ACC112 (cell line): ENCODE measurements around the gene DIAPH3.
"Not testable (repeated sequence)": the region's sequence is repeated elsewhere in the genome, so short reads cannot be mapped to it uniquely, and the experiment has no call there.

Source experiments
- H2AFZ ChIP-seq: fragments of 200-600 bp; sonication (generic); one replicate; pipeline ENCODE4 v1.6.0; 2017; ENCODE audit warnings: antibody characterized with exemption, low read length; ENCODE audit not compliant: unreplicated experiment
- H3K27ac ChIP-seq: fragments of 200-600 bp; sonication (generic); 2 replicates; pipeline ENCODE4 v1.5.1; 2014; ENCODE audit warnings: low read depth, mild to moderate bottlenecking, antibody characterized with exemption, low read length, moderate library complexity
- H3K27me3 ChIP-seq: fragments of 200-600 bp; sonication (generic); 2 replicates; pipeline ENCODE4 v1.6.1; 2014; ENCODE audit warnings: mild to moderate bottlenecking, antibody characterized with exemption, low read length, moderate library complexity, mixed read lengths; ENCODE audit not compliant: insufficient read depth
- H3K36me3 ChIP-seq: fragments of 200-600 bp; sonication (generic); 2 replicates; pipeline ENCODE4 v1.6.1; 2016; ENCODE audit warnings: mild to moderate bottlenecking, antibody characterized with exemption, low read length, moderate library complexity, mixed read lengths; ENCODE audit not compliant: insufficient read depth
- H3K4me1 ChIP-seq: fragments of 200-600 bp; sonication (generic); one replicate; pipeline ENCODE4 v1.6.1; 2016; ENCODE audit warnings: low read length, mixed read lengths; ENCODE audit not compliant: insufficient read depth, unreplicated experiment, control insufficient read depth
- H3K4me3 ChIP-seq: fragments of 200-600 bp; sonication (generic); 2 replicates; pipeline ENCODE4 v1.5.1; 2014; ENCODE audit warnings: mild to moderate bottlenecking, low read depth, low read length
- H3K79me2 ChIP-seq: fragments of 200-600 bp; sonication (generic); one replicate; pipeline ENCODE4 v1.6.0; 2016; ENCODE audit warnings: low read length; ENCODE audit not compliant: control insufficient read depth, unreplicated experiment, insufficient read depth

Gene DIAPH3

DNA sequence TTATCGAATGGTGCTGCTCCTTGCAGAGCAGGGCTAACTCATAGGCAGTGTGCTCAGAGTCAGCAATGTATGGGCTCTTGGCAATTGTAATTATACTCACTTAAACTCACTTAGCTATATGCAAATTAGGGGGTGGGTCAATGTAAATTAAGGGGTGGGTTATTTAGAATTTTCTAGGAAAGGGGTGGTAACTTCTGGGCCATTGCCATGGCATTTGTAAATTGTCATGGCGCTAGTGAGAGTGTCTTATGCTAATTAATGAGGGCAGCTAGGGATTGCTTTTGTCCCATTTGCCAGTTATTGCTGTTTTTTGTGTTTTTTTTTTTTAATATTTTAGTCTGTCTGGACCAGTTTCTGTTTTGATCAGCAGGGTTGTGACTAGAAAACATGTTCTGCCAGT is 68.4 kb downstream of the DIAPH3 start:
- H3K4me3 ChIP-seq: no peak overlapping the region
- H3K27ac ChIP-seq: no peak overlapping the region
- H3K79me2 ChIP-seq: peaks cover 29% of the 10 kb centered on the region
- no peaks in the 10 kb centered on the region for H3K27me3 ChIP-seq
- H3K36me3 ChIP-seq: peaks cover 11% of the 10 kb centered on the region; the same call in 1 of the 2 replicates
- no peak overlapping the region for H2AFZ ChIP-seq
- no peaks in the 10 kb centered on the region for H3K4me1 ChIP-seq

DNA sequence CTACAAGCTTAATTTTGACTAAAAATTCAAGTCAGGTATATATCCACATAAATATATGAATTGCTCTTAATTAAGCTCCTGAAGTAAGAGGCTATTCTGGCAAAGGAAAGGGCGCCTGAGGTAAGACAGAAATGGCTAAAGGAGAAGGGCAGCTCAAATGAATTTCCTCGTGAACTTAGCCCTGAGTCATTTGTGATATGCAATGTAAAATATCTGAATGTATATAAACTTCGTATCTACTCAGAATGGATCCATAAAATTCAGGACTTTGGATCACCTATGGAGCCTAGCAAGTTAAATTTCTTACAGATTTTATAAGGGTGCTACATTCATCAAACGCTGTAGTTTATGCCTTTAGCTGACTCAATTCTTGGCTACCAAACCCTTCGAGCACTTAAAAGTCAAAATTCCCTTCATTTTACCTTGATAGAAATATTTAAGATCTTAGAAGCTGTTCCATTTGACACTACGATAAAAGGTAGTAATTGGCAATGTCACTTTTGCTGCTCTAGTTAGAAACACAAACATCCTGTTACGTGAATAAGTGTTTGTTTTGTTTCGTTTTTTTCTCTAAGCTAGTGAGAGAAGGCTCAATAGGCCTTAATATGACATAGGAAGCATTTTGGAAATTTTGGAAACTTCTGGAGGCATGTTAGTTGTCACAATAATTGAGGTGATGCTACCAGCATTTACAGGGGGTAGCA is 69.2 kb downstream of the DIAPH3 start:
- Histone ChIP-seq H3K27me3 (no peaks in the 10 kb centered on the region), H3K4me3 (no peak overlapping the region), H3K27ac (no peak overlapping the region), H3K79me2 (peaks cover 24% of the 10 kb centered on the region), H3K4me1 (no peaks in the 10 kb centered on the region), H2AFZ (no peak overlapping the region), H3K36me3 (peaks cover 12% of the 10 kb centered on the region; the same call in 1 of the 2 replicates)

DNA sequence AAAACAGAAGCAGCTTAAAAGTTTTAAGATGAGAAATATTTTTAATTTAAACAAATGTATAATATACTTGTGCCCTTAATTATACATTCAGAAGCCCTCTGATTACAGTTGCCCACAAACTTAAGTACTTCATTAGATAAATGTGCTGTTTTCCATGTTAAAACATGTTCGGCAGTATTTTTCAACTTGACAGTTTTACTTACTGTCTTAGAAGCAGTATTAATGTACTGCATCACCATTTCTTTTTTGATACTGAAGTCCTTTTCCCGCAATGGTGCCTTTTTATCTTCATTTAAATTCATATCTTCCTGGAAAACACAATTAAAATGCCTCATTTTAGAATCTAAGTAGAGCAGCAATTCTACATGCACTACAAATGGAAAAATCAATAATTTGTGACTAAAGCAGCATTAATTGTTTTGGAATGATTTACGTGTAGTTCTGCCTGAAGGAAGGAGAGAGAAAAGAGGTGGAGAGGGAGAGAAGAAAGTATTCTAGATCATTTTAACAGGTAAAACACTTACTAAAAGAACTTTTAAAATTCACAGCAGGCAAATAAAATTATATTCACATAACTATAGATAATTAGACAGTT is 70.2 kb downstream of the DIAPH3 start:
- peaks cover 14% of the 10 kb centered on the region; the same call in 1 of the 2 replicates for H3K36me3 ChIP-seq

DNA sequence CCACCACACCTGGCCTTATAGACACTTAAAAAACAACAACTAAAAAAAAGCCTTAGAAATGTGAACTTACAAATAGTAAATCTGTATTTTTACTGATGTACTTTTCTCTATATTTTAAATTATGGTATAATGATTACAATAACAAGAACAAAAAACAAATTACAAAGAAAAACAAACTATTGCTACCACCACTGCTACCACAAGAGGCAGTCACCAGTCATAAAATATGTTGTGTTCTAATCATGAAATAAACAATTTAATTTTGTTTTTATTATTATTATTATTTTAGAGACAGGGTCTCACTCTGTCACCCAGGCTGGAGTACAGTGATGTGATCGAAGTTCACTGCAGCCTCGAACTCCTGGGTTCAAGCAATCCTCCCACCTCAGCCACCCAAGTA is 72.2 kb downstream of the DIAPH3 start:
- no peaks in the 10 kb centered on the region for H3K4me1 ChIP-seq
- peaks cover 10% of the 10 kb centered on the region for H3K79me2 ChIP-seq
- H3K36me3 ChIP-seq: peaks cover 11% of the 10 kb centered on the region; the same call in 1 of the 2 replicates
- H3K27ac ChIP-seq: no peak overlapping the region
- H2AFZ ChIP-seq: no peak overlapping the region
- no peaks in the 10 kb centered on the region for H3K27me3 ChIP-seq
- H3K4me3 ChIP-seq: no peak overlapping the region

More for the DNA sequence above, 70.2 kb downstream of the DIAPH3 start:
- H3K27ac ChIP-seq: no peak overlapping the region
- H3K4me1 ChIP-seq: no peaks in the 10 kb centered on the region
- H2AFZ ChIP-seq: no peak overlapping the region
- peaks cover 19% of the 10 kb centered on the region for H3K79me2 ChIP-seq
- no peak overlapping the region for H3K4me3 ChIP-seq
- H3K27me3 ChIP-seq: no peaks in the 10 kb centered on the region

DNA sequence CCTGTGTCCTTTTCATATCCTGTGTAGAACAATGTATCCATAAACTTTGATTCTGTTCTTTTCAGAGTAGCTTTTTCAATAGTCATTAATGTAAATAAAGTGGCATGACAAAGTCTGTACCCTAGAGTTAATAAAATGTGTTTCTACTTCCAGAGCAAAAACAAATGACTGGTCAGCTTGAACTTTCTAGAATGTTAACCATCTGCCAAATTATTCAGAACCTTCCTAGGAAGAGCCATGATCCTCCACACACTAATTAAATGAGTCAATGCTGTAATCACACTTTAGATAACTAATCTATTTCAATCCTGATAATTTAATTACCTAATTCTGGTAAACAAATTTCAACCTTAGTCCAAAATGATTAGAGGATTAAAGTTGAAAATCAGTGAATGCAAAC is 73.2 kb downstream of the DIAPH3 start:
- Histone ChIP-seq H3K4me1 (no peaks in the 10 kb centered on the region), H3K27ac (no peak overlapping the region), H3K36me3 (peaks cover 11% of the 10 kb centered on the region; the same call in 1 of the 2 replicates), H3K4me3 (no peak overlapping the region), H2AFZ (no peak overlapping the region), H3K27me3 (no peaks in the 10 kb centered on the region), H3K79me2 (peaks cover 7% of the 10 kb centered on the region)

DNA sequence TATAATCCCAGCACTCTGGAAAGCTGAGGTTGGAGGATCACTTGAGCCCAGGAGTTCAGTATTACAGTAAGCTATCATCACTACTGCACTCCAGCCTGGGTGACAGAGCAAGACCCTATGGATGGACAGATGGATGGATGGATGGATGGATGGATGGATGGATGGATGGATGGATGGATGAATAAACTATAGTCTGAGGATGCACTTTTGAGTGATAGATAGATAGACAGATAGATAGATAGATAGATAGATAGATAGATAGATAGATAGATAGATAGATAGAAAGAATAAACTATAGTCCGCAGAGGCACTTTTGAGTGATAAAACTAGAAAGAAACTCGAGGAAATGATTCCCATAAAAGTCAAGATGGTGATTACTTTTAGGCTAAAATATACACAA is 79.9 kb downstream of the DIAPH3 start:
- H3K4me3 ChIP-seq, H3K27me3 ChIP-seq, H3K36me3 ChIP-seq, H3K4me1 ChIP-seq, H2AFZ ChIP-seq, H3K27ac ChIP-seq: not testable (repeated sequence)
- H3K79me2 ChIP-seq: peaks cover 22% of the 10 kb centered on the region

DNA sequence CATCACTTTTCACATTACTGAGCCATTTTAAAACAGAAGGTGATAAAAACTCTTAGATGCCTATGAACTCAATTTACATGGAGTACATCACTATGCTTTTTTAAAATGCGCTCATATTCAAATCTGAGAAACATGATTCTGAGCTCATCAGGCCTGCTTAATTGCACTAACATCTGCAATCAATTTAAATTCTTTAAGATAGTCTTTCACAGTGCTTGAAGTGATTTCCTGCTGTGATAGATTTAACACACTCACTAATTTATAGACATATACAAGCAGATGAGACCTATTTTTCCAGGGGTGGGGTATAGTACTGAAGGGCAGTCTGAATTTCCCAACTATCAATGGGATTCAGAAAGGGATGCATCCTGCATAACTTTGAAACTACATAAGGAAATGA is 82.9 kb downstream of the DIAPH3 start:
- no peak overlapping the region for H2AFZ ChIP-seq
- no peaks in the 10 kb centered on the region for H3K36me3 ChIP-seq
- no peak overlapping the region for H3K4me3 ChIP-seq
- no peak overlapping the region for H3K27ac ChIP-seq
- no peaks in the 10 kb centered on the region for H3K27me3 ChIP-seq
- H3K79me2 ChIP-seq: peaks cover 31% of the 10 kb centered on the region
- H3K4me1 ChIP-seq: no peaks in the 10 kb centered on the region

DNA sequence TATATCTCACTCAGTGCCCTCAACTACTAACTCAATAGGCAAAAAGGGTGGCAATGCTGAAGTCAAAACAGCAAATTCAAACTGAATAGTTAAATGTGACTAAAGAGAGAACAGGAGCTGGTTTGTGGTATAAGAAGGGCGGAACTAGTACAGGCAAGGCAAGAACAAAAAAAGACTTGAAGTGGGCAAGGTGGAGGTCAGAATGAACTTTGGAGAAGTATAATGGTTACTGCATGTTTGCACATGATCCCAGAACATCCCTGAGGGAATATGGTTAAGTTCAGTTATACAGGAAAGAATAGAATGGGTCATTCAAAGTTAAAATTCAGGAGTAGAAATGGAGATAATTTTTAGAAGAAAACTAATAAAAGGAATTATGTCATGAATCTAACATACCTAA is 85.5 kb downstream of the DIAPH3 start:
- H2AFZ ChIP-seq: no peak overlapping the region
- H3K27ac ChIP-seq: no peak overlapping the region
- no peaks in the 10 kb centered on the region for H3K36me3 ChIP-seq
- no peaks in the 10 kb centered on the region for H3K27me3 ChIP-seq
- H3K79me2 ChIP-seq: peaks cover 34% of the 10 kb centered on the region
- no peaks in the 10 kb centered on the region for H3K4me1 ChIP-seq
- H3K4me3 ChIP-seq: no peak overlapping the region

DNA sequence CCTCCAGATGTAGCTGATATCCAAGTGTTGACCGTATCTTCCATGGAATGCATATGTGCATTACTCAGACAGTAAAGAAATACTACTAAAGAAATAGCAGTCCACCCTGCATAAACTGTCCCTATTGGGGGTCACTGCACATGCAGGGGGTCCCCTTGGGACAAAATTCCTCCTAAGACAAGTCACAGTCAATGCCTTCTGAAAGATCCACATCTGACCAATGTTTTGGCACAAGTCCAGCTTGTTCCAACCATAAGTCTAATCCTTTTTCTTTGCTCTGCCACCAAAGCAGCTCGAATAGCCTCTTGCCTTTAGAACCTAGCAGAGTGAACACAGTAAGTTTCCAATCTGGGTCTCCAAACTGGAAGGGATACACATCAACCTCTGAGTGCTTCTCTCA is 87.9 kb downstream of the DIAPH3 start:
- Histone ChIP-seq H3K27me3 (no peaks in the 10 kb centered on the region), H3K36me3 (no peaks in the 10 kb centered on the region), H3K4me1 (no peaks in the 10 kb centered on the region), H3K27ac (no peak overlapping the region), H3K4me3 (no peak overlapping the region), H3K79me2 (peaks cover 17% of the 10 kb centered on the region), H2AFZ (peak overlapping the region; percentile 16)

DNA sequence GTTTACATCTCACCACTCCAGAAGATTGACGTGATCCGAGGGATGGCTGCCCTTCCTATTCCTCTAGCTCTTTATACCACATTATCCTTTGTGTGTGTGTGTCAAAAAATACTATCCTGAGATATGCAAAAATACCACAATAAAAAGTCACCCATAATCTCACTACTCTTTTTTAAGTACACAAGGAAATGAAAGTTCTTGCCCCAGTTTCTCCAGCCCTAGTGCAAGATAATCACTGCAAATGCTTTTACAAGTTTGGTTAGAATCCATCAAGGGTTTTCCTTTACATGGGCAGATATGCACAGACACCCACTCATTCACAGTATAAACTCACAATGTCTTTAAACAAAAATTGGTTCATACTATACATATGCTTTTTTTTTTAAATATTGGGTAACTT is 89.3 kb downstream of the DIAPH3 start:
- Histone ChIP-seq H3K4me3 (no peak overlapping the region), H3K79me2 (peaks cover 12% of the 10 kb centered on the region), H3K27ac (no peak overlapping the region), H3K27me3 (no peaks in the 10 kb centered on the region), H3K36me3 (0 out of 2 replicates have a peak, but pooled peaks cover 3% of the 10 kb centered on the region), H2AFZ (no peak overlapping the region), H3K4me1 (no peaks in the 10 kb centered on the region)

DNA sequence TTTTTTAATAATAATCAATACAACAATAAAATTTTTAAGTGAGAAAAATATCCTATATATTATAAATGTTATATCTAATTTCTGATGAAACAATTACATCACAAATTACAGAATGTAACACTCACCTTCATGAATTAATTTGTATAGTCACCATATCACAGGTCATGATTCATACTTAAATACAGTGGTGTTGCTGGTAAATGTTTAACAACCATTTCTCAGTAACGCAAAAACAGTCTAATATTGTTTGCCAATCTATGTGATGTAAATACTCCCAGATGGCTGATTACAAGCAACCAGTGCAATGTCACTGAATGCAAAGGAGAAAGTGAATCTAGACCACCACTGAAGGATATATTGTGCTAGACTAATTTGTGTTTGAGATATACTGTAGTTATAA is 97.5 kb downstream of the DIAPH3 start:
- no peaks in the 10 kb centered on the region for H3K79me2 ChIP-seq
- no peak overlapping the region for H3K4me3 ChIP-seq
- H3K27ac ChIP-seq: no peak overlapping the region
- H3K36me3 ChIP-seq: 0 out of 2 replicates have a peak, but pooled peaks cover 3% of the 10 kb centered on the region
- no peaks in the 10 kb centered on the region for H3K27me3 ChIP-seq
- no peak overlapping the region for H2AFZ ChIP-seq
- no peaks in the 10 kb centered on the region for H3K4me1 ChIP-seq
